Esophagus muscularis mucosa (tissue), 4 donors: ENCODE measurements around the gene SLC44A4. TPM values are rescaled to one million over a fixed set of nuclear protein-coding genes. Genes with fewer than 3 reads are reported as not detected.

Experiments used
- DNase-seq: peaks from one replicate; pipeline ENCODE4 v3.0.0-alpha.2; 2017; ENCODE audit errors: extremely low spot score
- H3K27ac ChIP-seq, 4 donors: fragments of 200-600 bp; sonication (generic); replicated peaks in 1 of 4; 1 replicate in 3 of 4; 2 replicates in 1 of 4; pipeline ENCODE4 v1.5.1; 2016 to 2019; ENCODE audit warnings: mild to moderate bottlenecking in 1 of 4
- H3K27me3 ChIP-seq, 4 donors: fragments of 200-600 bp; sonication (generic); one replicate each; pipeline versions ENCODE4 v1.5.1 to v1.6.0; 2016 to 2019
- H3K36me3 ChIP-seq, 4 donors: fragments of 200-600 bp; sonication (generic); one replicate each; pipeline ENCODE4 v1.5.1; 2016 to 2019
- H3K4me1 ChIP-seq, 4 donors: fragments of 200-600 bp; sonication (generic); one replicate each; pipeline ENCODE4 v1.5.1; 2016 to 2019
- H3K4me3 ChIP-seq, 4 donors: fragments of 200-600 bp; sonication (generic); 1 replicate in 2 of 4; 2 replicates in 2 of 4; pipeline ENCODE4 v1.5.1; 2016 to 2019; ENCODE audit warnings: mild to moderate bottlenecking in 4 of 4, moderate library complexity in 1 of 4
- H3K9me3 ChIP-seq, 4 donors: fragments of 200-600 bp; sonication (generic); 1 replicate in 3 of 4; 2 replicates in 1 of 4; pipeline ENCODE4 v1.5.1; 2016 to 2019
- CTCF ChIP-seq, 3 experiments: fragments of 200-600 bp in 2 of 3; fragments of 450-650 bp in 1 of 3; sonication (generic) in 2 of 3; IDR thresholded peaks; one replicate each; pipeline ENCODE4 v1.5.1; 2017 to 2019; ENCODE audit warnings: antibody characterized with exemption in 3 of 3, mild to moderate bottlenecking in 2 of 3, moderate library complexity in 1 of 3
- EP300 ChIP-seq: sonication (generic); formaldehyde crosslinking; IDR thresholded peaks from one replicate; pipeline ENCODE4 v1.6.1; 2017; ENCODE audit warnings: antibody characterized with exemption
- POLR2A ChIP-seq: fragments of 450-650 bp; IDR thresholded peaks from one replicate; pipeline ENCODE4 v1.6.1; 2017; ENCODE audit warnings: antibody characterized with exemption, moderate library complexity, mild to moderate bottlenecking, low read depth
- POLR2AphosphoS5 ChIP-seq, 2 donors: sonication (generic); formaldehyde crosslinking; IDR thresholded peaks; one replicate each; pipeline ENCODE4 v1.6.1; 2017; ENCODE audit warnings: antibody characterized with exemption in 2 of 2
- WGBS: methylation state at CpG from one replicate; pipeline ENCODE4 v1.1.5; 2018; 5-methylcytosine and 5-hydroxymethylcytosine counted together
- intact Hi-C: fragments of 100-400 bp; cut with DNase I; formaldehyde crosslinking; loops from one replicate; pipeline ENCODE4 v1.15.1; 2023
- total RNA-seq, 4 donors: library from RNA; depleted of rRNA; stranded (reverse); fragments of >200 nt; gene quantifications; one replicate each; pipeline versions ENCODE4 v1.1.0 to v1.2.1, GENCODE V29; 2016

The SLC44A4 gene
- total RNA-seq, 4 donors from 2014 or later: 0.19 to 0.80 TPM; not detected in 2

DNA sequence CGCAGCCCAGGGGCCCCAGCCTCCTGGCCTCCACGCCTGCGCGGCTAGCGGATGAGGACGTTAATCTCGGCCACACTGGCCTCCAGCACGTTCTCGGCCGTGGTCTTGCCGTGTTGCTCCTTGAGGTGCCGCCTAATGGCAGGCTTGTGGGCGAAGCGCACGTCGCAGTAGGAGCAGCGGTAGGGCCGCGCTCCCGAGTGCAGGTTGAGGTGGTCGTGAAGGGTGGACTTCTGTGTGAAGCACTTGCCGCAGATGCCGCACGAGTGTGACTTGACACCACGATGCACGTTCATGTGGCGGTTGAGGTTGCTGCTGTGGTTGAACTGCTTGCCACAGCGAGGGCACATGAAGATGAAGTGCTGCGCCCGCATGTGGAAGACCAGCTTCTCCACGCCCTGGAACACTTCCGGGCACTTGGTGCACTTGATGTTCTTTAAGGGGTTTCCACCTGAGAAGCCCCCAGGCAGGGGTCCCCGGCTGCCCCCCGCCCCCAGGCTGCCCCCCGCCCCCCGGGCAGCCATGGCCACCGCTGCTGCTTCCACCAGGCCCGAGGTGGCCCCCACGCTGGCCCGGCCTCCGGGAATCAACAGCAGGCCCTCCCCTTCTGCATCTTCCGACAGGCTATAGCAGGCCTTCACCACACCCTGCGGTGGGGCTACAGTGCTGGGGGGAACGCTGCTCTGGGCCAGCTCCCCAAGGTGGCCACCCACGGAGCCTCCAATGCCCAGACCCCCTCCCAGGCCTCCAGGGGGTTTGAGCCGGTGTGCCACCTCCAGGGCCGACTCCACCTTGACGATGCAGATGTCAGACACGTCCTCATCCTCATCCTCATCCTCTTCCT, 21.3 kb upstream of the SLC44A4 start:
- WGBS: 84% methylated on average over 28 of the region's 49 CpGs
- no peak overlapping the region for H3K4me3 ChIP-seq
- H3K27me3 ChIP-seq: no peaks in the 10 kb centered on the region
- peak overlapping the region in 2 of 4 donors; percentile 86 to 92 for H3K27ac ChIP-seq
- no peaks in the 10 kb centered on the region for H3K9me3 ChIP-seq
- DNase-seq: no peak
- peaks cover 33 to 66% (median 56%) of the 10 kb centered on the region in 4 donors for H3K4me1 ChIP-seq
- H3K36me3 ChIP-seq: peaks cover 3 to 6% (median 4%) of the 10 kb centered on the region in 4 donors
- TF ChIP-seq POLR2A: no peak
- TF ChIP-seq CTCF (IDR thresholded peaks at IDR 0.05): no peak
- no peak for TF ChIP-seq EP300
- TF ChIP-seq POLR2AphosphoS5 (IDR thresholded peaks at IDR 0.05): no peak
- intact Hi-C loops: loop anchor here (5.0 kb wide), 1 partner anchor 52 kb away; no protein-coding TSS in a partner anchor

DNA sequence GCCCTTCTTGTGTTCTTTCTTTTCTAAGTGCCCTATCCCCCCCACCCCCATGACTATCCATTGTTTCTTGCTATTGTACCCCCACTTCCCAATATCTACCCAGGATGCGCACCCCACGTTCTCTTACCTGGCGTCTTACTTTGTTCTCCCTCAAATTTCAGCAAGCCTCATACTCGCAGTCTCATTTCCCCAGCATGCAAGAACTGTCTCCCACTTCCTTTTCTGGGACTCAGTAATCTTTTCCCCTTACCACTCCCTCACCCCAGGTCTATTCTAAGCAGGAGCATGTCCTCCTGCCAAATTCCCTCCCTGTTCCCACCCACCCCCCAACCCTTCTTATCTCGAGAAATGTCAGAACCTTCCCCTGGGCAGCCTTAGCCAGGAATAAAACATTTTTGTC, 20.4 kb upstream of the SLC44A4 start:
- no peak overlapping the region for H3K4me3 ChIP-seq
- H3K4me1 ChIP-seq: peaks cover 33 to 66% (median 56%) of the 10 kb centered on the region in 4 donors
- intact Hi-C loops: loop anchor here (5.0 kb wide), 1 partner anchor 53 kb away; no protein-coding TSS in a partner anchor

GRCh38 chr6:31898383-31899011, 19.7 kb upstream of the SLC44A4 start:
- peak overlapping the region; percentile 86 to 92 (median 88) for H3K27ac ChIP-seq
- no peaks in the 10 kb centered on the region for H3K9me3 ChIP-seq
- H3K36me3 ChIP-seq: peaks cover 15 to 22% (median 18%) of the 10 kb centered on the region in 4 donors
- WGBS: 15% methylated on average over 8 of the region's 8 CpGs
- H3K4me3 ChIP-seq: peak overlapping the region; percentile 80 to 94 (median 88)
- intact Hi-C loops: loop anchor here (5.0 kb wide), 1 partner anchor 54 kb away; no protein-coding TSS in a partner anchor
- no peaks in the 10 kb centered on the region for H3K27me3 ChIP-seq
- H3K4me1 ChIP-seq: peaks cover 33 to 59% (median 52%) of the 10 kb centered on the region in 4 donors
- peak; percentile 44 to 50 for TF ChIP-seq POLR2AphosphoS5 (IDR thresholded peaks at IDR 0.05)
- no peak for TF ChIP-seq CTCF (IDR thresholded peaks at IDR 0.05)
- DNase-seq: no peak

More for the DNA sequence above, 20.4 kb upstream of the SLC44A4 start:
- H3K36me3 ChIP-seq: peaks cover 8 to 15% (median 12%) of the 10 kb centered on the region in 4 donors
- peak overlapping the region in 2 of 4 donors; percentile 88 to 92 for H3K27ac ChIP-seq
- no peak for DNase-seq
- WGBS: 72% methylated on average over 5 of the region's 5 CpGs
- H3K9me3 ChIP-seq: no peaks in the 10 kb centered on the region
- no peaks in the 10 kb centered on the region for H3K27me3 ChIP-seq
- TF ChIP-seq CTCF (IDR thresholded peaks at IDR 0.05) (no peak), POLR2AphosphoS5 (IDR thresholded peaks at IDR 0.05) (no peak), POLR2A (no peak), EP300 (no peak)

DNA sequence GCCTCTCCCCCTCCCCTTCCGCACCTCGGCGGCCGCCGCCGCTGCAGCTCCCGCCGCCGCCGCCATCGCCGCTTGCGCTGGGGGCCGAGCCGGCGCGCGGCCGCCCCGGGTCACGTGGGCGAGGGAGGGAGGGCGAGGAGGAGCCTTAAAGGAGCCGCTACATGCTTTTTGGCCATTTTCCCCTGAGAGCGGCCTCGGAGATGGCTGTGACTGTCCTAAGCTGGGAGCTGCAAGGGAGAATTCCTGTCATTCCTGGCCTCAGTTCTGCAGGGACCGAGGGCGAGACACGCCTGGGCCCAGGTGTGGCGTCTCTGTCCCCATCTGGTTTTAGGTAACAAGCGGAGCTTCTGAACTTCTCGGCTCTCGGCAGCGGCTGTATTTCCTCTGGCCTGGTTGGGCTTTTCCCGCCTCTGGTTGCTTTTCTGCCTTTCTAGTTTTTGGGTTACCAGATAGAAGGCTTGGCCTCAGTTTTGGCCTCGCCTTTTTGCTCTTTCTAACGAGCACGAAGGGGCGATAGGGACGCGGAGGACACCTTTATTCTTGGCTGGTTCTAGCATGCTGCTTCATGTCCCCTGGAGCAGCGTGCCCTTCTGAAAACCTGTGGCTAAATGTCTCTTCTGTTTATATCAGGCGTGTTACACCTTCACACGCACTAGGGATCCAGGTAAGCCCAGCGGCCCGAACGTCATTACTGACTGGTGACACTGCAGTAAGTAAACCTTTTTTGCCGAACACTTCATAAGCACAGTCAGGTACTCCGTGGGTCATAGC, 19.0 kb upstream of the SLC44A4 start, which contains the start of gene EHMT2:
TSS of gene EHMT2 (minus strand) at position 87 of the 771 bp plus-strand sequence. CDS start at position 66, 21 bp downstream.
- TF ChIP-seq POLR2A: peak; percentile 25
- peak in 2 of 3 experiments; percentile 26 to 56 for TF ChIP-seq CTCF (IDR thresholded peaks at IDR 0.05)
- TF ChIP-seq POLR2AphosphoS5 (IDR thresholded peaks at IDR 0.05): peak; percentile 85 to 86
- TF ChIP-seq EP300: no peak
- peak; percentile 96 for DNase-seq
- intact Hi-C loops: loop anchor here (5.0 kb wide), 1 partner anchor 55 kb away; no protein-coding TSS in a partner anchor

More for the DNA sequence above, 19.0 kb upstream of the SLC44A4 start, which contains the start of gene EHMT2:
- under 1% methylated on average over 36 of the region's 49 CpGs for WGBS
- Histone ChIP-seq H3K27ac (peak within 1 kb of the TSS; percentile 86 to 92 (median 88)), H3K4me3 (peak within 1 kb of the TSS; percentile 80 to 94 (median 88)), H3K36me3 (peaks cover 22 to 28% (median 25%) of the 10 kb centered on the region in 4 donors), H3K27me3 (no peaks in the 10 kb centered on the region), H3K9me3 (no peaks in the 10 kb centered on the region), H3K4me1 (peaks cover 29 to 52% (median 45%) of the 10 kb centered on the region in 4 donors)
